AG10803 (cell line): ENCODE data around the gene BCKDHA.

Experiments used
- DNase-seq: peaks from one replicate; pipeline ENCODE4 v3.0.0; 2010; ENCODE audit warnings: low read depth
- H3K4me3 ChIP-seq: 2 replicates; pipeline ENCODE4 v1.5.1; 2011; ENCODE audit warnings: mild to moderate bottlenecking, low read length, control low read depth
- CTCF ChIP-seq: conservative IDR thresholded peaks from 2 replicates; pipeline ENCODE4 v1.5.1; 2011; ENCODE audit warnings: mild to moderate bottlenecking, low read length, control low read depth, inconsistent platforms

The BCKDHA gene

GRCh38 chr19:41411100-41411967 is 13.7 kb downstream of the BCKDHA start:
- DNase-seq: no peak
- TF ChIP-seq CTCF: no peak
- H3K4me3 ChIP-seq: no peak overlapping the region

- no peak for TF ChIP-seq CTCF
- DNase-seq: no peak
- H3K4me3 ChIP-seq: no peak overlapping the region
These were observed 14.3 kb downstream of the BCKDHA start for GRCh38 chr19:41411968-41412265.

GRCh38 chr19:41412953-41413352 is 15.3 kb downstream of the BCKDHA start:
- TF ChIP-seq CTCF: no peak
- DNase-seq: no peak
- H3K4me3 ChIP-seq: no peak overlapping the region

- TF ChIP-seq CTCF: no peak
- no peak for DNase-seq
- H3K4me3 ChIP-seq: no peak overlapping the region
These were observed 16.3 kb downstream of the BCKDHA start for GRCh38 chr19:41413947-41414346.

GRCh38 chr19:41414461-41414860 is 16.8 kb downstream of the BCKDHA start:
- no peak for DNase-seq
- no peak overlapping the region for H3K4me3 ChIP-seq
- TF ChIP-seq CTCF: no peak

- no peak for TF ChIP-seq CTCF
- H3K4me3 ChIP-seq: no peak overlapping the region
- DNase-seq: no peak
These were observed 17.5 kb downstream of the BCKDHA start for GRCh38 chr19:41415154-41415571.

GRCh38 chr19:41416194-41416674 is 18.6 kb downstream of the BCKDHA start:
- TF ChIP-seq CTCF: no peak
- no peak overlapping the region for H3K4me3 ChIP-seq
- DNase-seq: no peak
